Activated B cell treated with CpG ODN at 0.5 μM for 24 hours (primary cell): ENCODE results near the gene IRF2BP2. TPM values are rescaled to one million over a fixed set of nuclear protein-coding genes. Genes with fewer than 3 reads are reported as not detected.

ENCODE experiments used
- ATAC-seq: fragments of 200-7000 bp; cut with Tn5 transposase; one replicate; pipeline ENCODE4 v1.10.0; 2021; ENCODE audit warnings: low read depth, mild to moderate bottlenecking, moderate library complexity
- CTCF ChIA-PET: fragments of 350-600 bp; sonication (Branson Sonifier 250); formaldehyde crosslinking; loops from one replicate; lab custom pipeline; 2021; ENCODE audit warnings: antibody characterized with exemption; lab: Charles Lee
- POLR2A ChIA-PET: fragments of 350-600 bp; sonication (Branson Sonifier 250); formaldehyde crosslinking; loops from one replicate; lab custom pipeline; 2021; ENCODE audit warnings: antibody characterized with exemption; lab: Charles Lee
- DNase-seq: peaks from one replicate; pipeline ENCODE4 v3.0.0; 2022
- H3K27ac Mint-ChIP-seq: one replicate; pipeline ENCODE4 v1.8.0; 2020; ENCODE audit warnings: mixed read lengths
- H3K27me3 Mint-ChIP-seq: one replicate; pipeline ENCODE4 v1.8.0; 2021; ENCODE audit warnings: mixed read lengths
- H3K36me3 Mint-ChIP-seq: one replicate; pipeline ENCODE4 v1.8.0; 2021; ENCODE audit warnings: low read depth, mixed read lengths
- H3K4me1 Mint-ChIP-seq: one replicate; pipeline ENCODE4 v1.8.0; 2021; ENCODE audit warnings: mixed read lengths
- H3K4me3 Mint-ChIP-seq: one replicate; pipeline ENCODE4 v1.8.0; 2020; ENCODE audit warnings: mild to moderate bottlenecking, mixed read lengths
- H3K9me3 Mint-ChIP-seq: one replicate; pipeline ENCODE4 v1.8.0; 2020; ENCODE audit warnings: mixed read lengths
- intact Hi-C: fragments of 100-400 bp; cut with micrococcal nuclease; formaldehyde crosslinking; loops from one replicate; pipeline ENCODE4 v1.15.1; 2024
- total RNA-seq: library from RNA; stranded (reverse); gene quantifications from 2 replicates; pipeline ENCODE4 v1.2.3, GENCODE V29; 2022
- TF ChIP-seq, protein P1 (sequence below): fragments of 200-600 bp; IDR thresholded peaks from one replicate; pipeline ENCODE4 v1.8.0; 2022; ENCODE audit warnings: antibody characterized with exemption, mild to moderate bottlenecking

Gene IRF2BP2
- total RNA-seq, 1 donor from 2014 or later: 121 TPM

DNA sequence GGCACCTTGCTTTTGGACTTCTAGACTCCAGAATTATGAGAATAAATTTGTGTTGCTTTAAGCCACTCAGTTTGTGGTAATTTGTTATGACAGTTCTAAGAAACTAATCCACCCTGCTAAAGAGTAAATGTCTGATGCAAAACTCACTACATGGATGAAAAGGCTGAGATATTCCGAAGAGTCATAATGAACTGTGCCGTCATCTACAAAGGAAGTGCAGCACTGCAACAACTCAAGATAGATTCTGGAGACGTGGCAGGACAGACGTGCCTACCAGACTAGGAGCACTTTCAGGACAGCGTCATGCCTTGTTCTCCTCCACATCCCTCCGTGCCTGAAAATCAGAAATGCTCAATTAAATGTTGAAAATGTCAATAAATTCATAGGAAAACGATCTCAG, 24.4 kb upstream of the IRF2BP2 start:
- no peak for ATAC-seq
- POLR2A ChIA-PET: interaction anchor here (0.9 kb wide), 1 partner anchor 9 kb away, joined by 3 read pairs; no protein-coding TSS in a partner anchor

DNA sequence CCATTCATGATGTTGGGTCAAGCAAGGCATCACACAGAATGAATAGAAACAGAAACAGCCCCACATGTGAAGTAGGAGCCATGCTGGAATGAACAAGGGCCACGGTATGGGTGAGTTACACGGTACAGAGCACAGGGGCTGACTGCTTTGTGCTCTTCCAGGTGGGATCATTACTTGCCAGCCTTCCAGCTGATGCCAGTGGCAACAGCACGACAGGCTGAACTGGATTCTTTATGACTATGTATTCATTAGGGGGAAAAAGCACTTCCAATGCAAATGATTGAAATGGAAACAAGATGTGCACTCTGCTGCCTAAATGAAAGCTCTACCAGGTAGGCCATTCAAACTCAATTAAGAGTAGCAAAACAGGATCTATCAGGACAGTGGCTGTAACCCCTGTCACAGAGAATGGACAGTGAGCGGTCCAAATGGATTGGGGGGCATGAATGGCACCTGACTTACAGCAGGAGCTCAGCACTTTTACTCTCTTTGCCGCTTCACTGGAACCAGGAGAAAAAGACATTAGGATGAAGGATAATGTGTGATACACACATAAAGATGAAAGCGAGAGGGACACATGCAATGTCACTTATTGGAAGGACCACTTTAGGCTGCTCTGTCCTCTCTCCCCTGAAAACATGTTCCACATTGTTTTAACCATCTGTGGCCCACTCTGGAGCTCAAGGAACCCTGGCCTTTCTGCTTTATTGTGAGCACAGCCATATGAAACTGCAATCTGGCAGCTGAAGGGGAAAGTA, 23.4 kb upstream of the IRF2BP2 start:
- DNase-seq: no peak
- Mint-ChIP-seq H3K27ac (no peak overlapping the region), H3K36me3 (no peaks in the 10 kb centered on the region), H3K9me3 (no peaks in the 10 kb centered on the region), H3K4me3 (no peak overlapping the region), H3K27me3 (no peaks in the 10 kb centered on the region), H3K4me1 (no peaks in the 10 kb centered on the region)
- CTCF ChIA-PET: no interaction called here
- no peak for ATAC-seq
- POLR2A ChIA-PET: no interaction called here
- intact Hi-C loops: no loop called here
- TF ChIP-seq, protein P1, sequence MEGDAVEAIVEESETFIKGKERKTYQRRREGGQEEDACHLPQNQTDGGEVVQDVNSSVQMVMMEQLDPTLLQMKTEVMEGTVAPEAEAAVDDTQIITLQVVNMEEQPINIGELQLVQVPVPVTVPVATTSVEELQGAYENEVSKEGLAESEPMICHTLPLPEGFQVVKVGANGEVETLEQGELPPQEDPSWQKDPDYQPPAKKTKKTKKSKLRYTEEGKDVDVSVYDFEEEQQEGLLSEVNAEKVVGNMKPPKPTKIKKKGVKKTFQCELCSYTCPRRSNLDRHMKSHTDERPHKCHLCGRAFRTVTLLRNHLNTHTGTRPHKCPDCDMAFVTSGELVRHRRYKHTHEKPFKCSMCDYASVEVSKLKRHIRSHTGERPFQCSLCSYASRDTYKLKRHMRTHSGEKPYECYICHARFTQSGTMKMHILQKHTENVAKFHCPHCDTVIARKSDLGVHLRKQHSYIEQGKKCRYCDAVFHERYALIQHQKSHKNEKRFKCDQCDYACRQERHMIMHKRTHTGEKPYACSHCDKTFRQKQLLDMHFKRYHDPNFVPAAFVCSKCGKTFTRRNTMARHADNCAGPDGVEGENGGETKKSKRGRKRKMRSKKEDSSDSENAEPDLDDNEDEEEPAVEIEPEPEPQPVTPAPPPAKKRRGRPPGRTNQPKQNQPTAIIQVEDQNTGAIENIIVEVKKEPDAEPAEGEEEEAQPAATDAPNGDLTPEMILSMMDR: no peak

More for the DNA sequence above, 24.4 kb upstream of the IRF2BP2 start:
- CTCF ChIA-PET: no interaction called here
- Mint-ChIP-seq H3K27me3 (no peaks in the 10 kb centered on the region), H3K9me3 (no peaks in the 10 kb centered on the region), H3K27ac (no peak overlapping the region), H3K4me3 (no peak overlapping the region), H3K4me1 (no peaks in the 10 kb centered on the region), H3K36me3 (no peaks in the 10 kb centered on the region)
- TF ChIP-seq, protein P1: no peak
- DNase-seq: no peak
- intact Hi-C loops: no loop called here

DNA sequence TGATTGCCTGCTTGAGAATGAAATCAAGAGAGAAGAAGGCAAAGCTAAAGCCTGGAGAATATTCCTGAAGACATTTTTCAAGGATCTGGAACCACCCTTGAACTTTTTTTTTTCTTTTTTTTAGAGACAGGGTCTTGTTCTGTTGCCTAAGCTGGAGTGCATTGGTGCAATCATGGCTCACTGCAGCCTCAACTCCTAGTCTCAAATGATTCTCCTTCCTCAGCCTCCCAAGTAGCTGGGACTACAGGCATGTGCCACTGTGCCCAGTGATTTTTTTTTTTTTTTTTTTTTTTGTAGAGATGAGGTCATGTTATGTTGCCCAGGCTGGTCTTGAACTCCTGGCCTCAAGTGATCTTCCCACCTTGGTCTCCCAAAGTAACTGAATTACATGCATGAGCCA, 22.2 kb upstream of the IRF2BP2 start:
- H3K4me1 Mint-ChIP-seq: no peaks in the 10 kb centered on the region
- H3K27ac Mint-ChIP-seq: no peak overlapping the region
- intact Hi-C loops: no loop called here
- TF ChIP-seq, protein P1: no peak
- CTCF ChIA-PET: interaction anchor here (0.6 kb wide), 1 partner anchor 21 kb away, joined by 3 read pairs; no protein-coding TSS in a partner anchor
- DNase-seq: no peak
- H3K36me3 Mint-ChIP-seq: no peaks in the 10 kb centered on the region
- POLR2A ChIA-PET: interaction anchor here (1.0 to 1.1 kb wide), 2 partner anchors 20 to 277 kb away, joined by 5 to 6 read pairs; no protein-coding TSS in a partner anchor
- H3K27me3 Mint-ChIP-seq: no peaks in the 10 kb centered on the region
- no peaks in the 10 kb centered on the region for H3K9me3 Mint-ChIP-seq
- no peak for ATAC-seq
- no peak overlapping the region for H3K4me3 Mint-ChIP-seq

DNA sequence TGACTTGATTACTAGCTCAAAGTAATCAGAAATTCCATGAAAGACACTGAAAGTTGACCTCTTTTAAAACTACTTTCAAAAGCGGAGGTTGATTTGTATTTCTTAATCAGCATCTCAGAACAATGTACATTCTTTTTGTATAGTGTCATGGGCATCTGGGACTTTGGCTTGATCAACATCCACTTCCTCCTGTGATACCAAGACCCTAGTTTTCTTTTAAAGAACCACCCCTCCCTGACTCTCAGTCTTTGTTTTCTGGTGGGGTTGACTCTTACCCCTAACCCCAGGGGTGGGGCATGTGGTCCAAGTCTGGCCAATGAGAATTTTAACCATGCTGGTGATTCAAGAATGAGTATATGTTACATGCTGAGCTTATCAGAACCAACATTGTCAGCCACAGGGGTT, 21.7 kb upstream of the IRF2BP2 start:
- TF ChIP-seq, protein P1: no peak
- ATAC-seq (no peak), DNase-seq (no peak)
- Mint-ChIP-seq H3K4me1 (no peaks in the 10 kb centered on the region), H3K9me3 (no peaks in the 10 kb centered on the region), H3K36me3 (no peaks in the 10 kb centered on the region), H3K4me3 (no peak overlapping the region), H3K27ac (no peak overlapping the region), H3K27me3 (no peaks in the 10 kb centered on the region)
- POLR2A ChIA-PET: interaction anchor here (1.0 to 1.1 kb wide), 2 partner anchors 20 to 278 kb away, joined by 5 to 6 read pairs; no protein-coding TSS in a partner anchor
- intact Hi-C loops: no loop called here
- CTCF ChIA-PET: interaction anchor here (0.6 kb wide), 1 partner anchor 22 kb away, joined by 3 read pairs; no protein-coding TSS in a partner anchor

DNA sequence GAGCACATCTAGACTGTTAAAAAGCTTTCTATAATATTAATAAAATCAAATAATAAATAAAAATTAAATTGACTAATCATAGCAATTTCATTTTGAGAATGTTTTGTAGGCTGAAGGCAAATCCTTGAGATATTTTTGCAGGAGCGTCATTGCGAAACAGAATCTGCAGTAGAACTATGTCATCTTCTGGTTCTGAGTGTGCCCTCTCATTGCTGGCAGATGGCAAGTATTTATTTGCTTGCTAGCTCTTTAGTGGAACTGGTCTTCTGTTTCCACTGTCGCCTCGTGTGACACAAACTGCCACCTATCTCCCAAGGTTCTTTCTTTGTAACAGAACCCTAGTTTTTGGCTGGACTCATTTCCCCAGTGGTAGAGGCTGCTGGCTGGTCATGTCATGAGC, 19.0 kb upstream of the IRF2BP2 start:
- DNase-seq (no peak), ATAC-seq (no peak)
- H3K9me3 Mint-ChIP-seq: no peaks in the 10 kb centered on the region
- no peak overlapping the region for H3K27ac Mint-ChIP-seq
- ChIA-PET POLR2A (no interaction called here), CTCF (no interaction called here)
- intact Hi-C loops: no loop called here
- H3K36me3 Mint-ChIP-seq: no peaks in the 10 kb centered on the region
- TF ChIP-seq, protein P1: no peak
- no peaks in the 10 kb centered on the region for H3K27me3 Mint-ChIP-seq
- peaks cover 5% of the 10 kb centered on the region for H3K4me1 Mint-ChIP-seq
- no peak overlapping the region for H3K4me3 Mint-ChIP-seq
